H9 (cell line): ENCODE results near the gene PAGE2B. TPM values are rescaled to one million over a fixed set of nuclear protein-coding genes. Genes with fewer than 3 reads are reported as not detected.

Experiments
- DNase-seq: peaks from one replicate; pipeline ENCODE4 v3.0.0-alpha.2; 2017
- H2AFZ ChIP-seq: one replicate; pipeline ENCODE4 v1.6.1; 2013; ENCODE audit warnings: mild to moderate bottlenecking, low read length, control low read depth, moderate library complexity
- H2AK5ac ChIP-seq: 2 replicates; pipeline ENCODE4 v1.6.1; 2013; ENCODE audit warnings: low read length, control low read depth, mixed read lengths; ENCODE audit not compliant: insufficient read length
- H2BK120ac ChIP-seq: one replicate; pipeline ENCODE4 v1.6.1; 2013; ENCODE audit warnings: low read depth, mild to moderate bottlenecking, low read length, control low read depth, inconsistent platforms; ENCODE audit not compliant: poor library complexity, severe bottlenecking
- H2BK12ac ChIP-seq: 2 replicates; pipeline ENCODE4 v1.6.1; 2013; ENCODE audit warnings: low read length, control low read depth, mixed read lengths, low read depth; ENCODE audit not compliant: insufficient read length
- H2BK15ac ChIP-seq: 2 replicates; pipeline ENCODE4 v1.6.1; 2013; ENCODE audit warnings: low read depth, low read length, control low read depth
- H2BK20ac ChIP-seq: one replicate; pipeline ENCODE4 v1.6.1; 2013; ENCODE audit warnings: low read depth, mild to moderate bottlenecking, low read length, control low read depth, inconsistent platforms; ENCODE audit not compliant: poor library complexity, severe bottlenecking
- H2BK5ac ChIP-seq: 2 replicates; pipeline ENCODE4 v1.6.1; 2013; ENCODE audit warnings: low read length, control low read depth, mixed read lengths; ENCODE audit not compliant: insufficient read length
- H3K14ac ChIP-seq: 2 replicates; pipeline ENCODE4 v1.6.1; 2013; ENCODE audit warnings: low read length, control low read depth; ENCODE audit not compliant: insufficient read depth
- H3K18ac ChIP-seq: 2 replicates; pipeline ENCODE4 v1.6.1; 2013; ENCODE audit warnings: low read depth, mild to moderate bottlenecking, mixed read lengths, low read length, control low read depth; ENCODE audit not compliant: insufficient read length
- H3K23ac ChIP-seq: 2 replicates; pipeline ENCODE4 v1.6.1; 2013; ENCODE audit warnings: low read length, control low read depth, mixed read lengths, low read depth; ENCODE audit not compliant: insufficient read length
- H3K23me2 ChIP-seq: 2 replicates; pipeline ENCODE4 v1.6.1; 2013; ENCODE audit warnings: low read depth, mild to moderate bottlenecking, mixed read lengths, low read length, control low read depth; ENCODE audit not compliant: insufficient read length, poor library complexity, severe bottlenecking
- H3K27ac ChIP-seq: 2 replicates; pipeline ENCODE4 v1.5.1; 2013; ENCODE audit warnings: low read length, control low read depth, mixed read lengths, low read depth; ENCODE audit not compliant: insufficient read length
- H3K27me3 ChIP-seq: 2 replicates; pipeline ENCODE4 v1.6.1; 2013; ENCODE audit warnings: low read length, control low read depth, inconsistent platforms; ENCODE audit not compliant: insufficient read depth
- H3K4ac ChIP-seq: 2 replicates; pipeline ENCODE4 v1.6.1; 2013; ENCODE audit warnings: low read depth, mild to moderate bottlenecking, control low read depth, inconsistent platforms, low read length, moderate library complexity
- H3K4me1 ChIP-seq: 2 replicates; pipeline ENCODE4 v1.6.1; 2013; ENCODE audit warnings: low read length, control low read depth, inconsistent platforms; ENCODE audit not compliant: insufficient read depth
- H3K4me2 ChIP-seq: 2 replicates; pipeline ENCODE4 v1.6.1; 2013; ENCODE audit warnings: low read length, control low read depth, mixed read lengths; ENCODE audit not compliant: insufficient read length, insufficient read depth
- H3K56ac ChIP-seq: 2 replicates; pipeline ENCODE4 v1.6.1; 2013; ENCODE audit warnings: low read depth, mild to moderate bottlenecking, mixed read lengths, low read length, control low read depth; ENCODE audit not compliant: insufficient read length
- H3K79me1 ChIP-seq: 2 replicates; pipeline ENCODE4 v1.6.1; 2013; ENCODE audit warnings: low read depth, mild to moderate bottlenecking, moderate library complexity, low read length, control low read depth, inconsistent platforms; ENCODE audit not compliant: insufficient read depth, poor library complexity, severe bottlenecking
- H3K79me2 ChIP-seq: 2 replicates; pipeline ENCODE4 v1.6.1; 2013; ENCODE audit warnings: low read length, control low read depth, inconsistent platforms; ENCODE audit not compliant: insufficient read depth
- H3K9ac ChIP-seq: 2 replicates; pipeline ENCODE4 v1.6.1; 2013; ENCODE audit warnings: low read length, control low read depth, mixed read lengths; ENCODE audit not compliant: insufficient read length; ENCODE audit errors: extremely low read depth
- H3K9me3 ChIP-seq: one replicate; pipeline ENCODE4 v1.6.1; 2013; ENCODE audit warnings: low read depth, low read length, inconsistent platforms; ENCODE audit not compliant: control insufficient read depth
- H3T11ph ChIP-seq: one replicate; pipeline ENCODE4 v1.6.1; 2013; ENCODE audit warnings: mild to moderate bottlenecking, low read length, control low read depth, inconsistent platforms
- H4K20me1 ChIP-seq: one replicate; pipeline ENCODE4 v1.6.1; 2013; ENCODE audit not compliant: control insufficient read depth, insufficient read length, insufficient read depth
- H4K5ac ChIP-seq: 2 replicates; pipeline ENCODE4 v1.6.1; 2013; ENCODE audit warnings: low read depth, mild to moderate bottlenecking, mixed read lengths, low read length, control low read depth; ENCODE audit not compliant: insufficient read length
- H4K8ac ChIP-seq: replicated peaks from 2 replicates; pipeline ENCODE4 v1.6.1; 2013; ENCODE audit warnings: low read length, control low read depth, mixed read lengths, low read depth; ENCODE audit not compliant: insufficient read length
- H4K91ac ChIP-seq: 2 replicates; pipeline ENCODE4 v1.6.1; 2013; ENCODE audit warnings: low read depth, mild to moderate bottlenecking, moderate library complexity, mixed read lengths, low read length, control low read depth; ENCODE audit not compliant: insufficient read length
- H3K27ac Mint-ChIP-seq, 3 experiments: 2 replicates in 2 of 3; 3 replicates in 1 of 3; pipeline ENCODE4 v1.8.0; 2020 to 2021; ENCODE audit warnings: mixed read lengths in 3 of 3, mild to moderate bottlenecking in 1 of 3, moderate library complexity in 1 of 3
- H3K27me3 Mint-ChIP-seq: 2 replicates; pipeline ENCODE4 v1.8.0; 2021; ENCODE audit warnings: low read depth, mild to moderate bottlenecking, moderate library complexity, mixed read lengths
- H3K36me3 Mint-ChIP-seq, 3 experiments: 2 replicates in 2 of 3; 3 replicates in 1 of 3; pipeline ENCODE4 v1.8.0; 2020 to 2021; ENCODE audit warnings: low read depth in 3 of 3, mixed read lengths in 3 of 3; ENCODE audit not compliant: insufficient read depth in 1 of 3
- H3K4me1 Mint-ChIP-seq, 2 experiments: 2 replicates each; pipeline ENCODE4 v1.8.0; 2020; ENCODE audit warnings: mixed read lengths in 2 of 2
- H3K4me3 Mint-ChIP-seq, 2 experiments: 2 replicates in 1 of 2; 3 replicates in 1 of 2; pipeline ENCODE4 v1.8.0; 2020 to 2021; ENCODE audit warnings: mild to moderate bottlenecking in 2 of 2, mixed read lengths in 2 of 2, moderate library complexity in 1 of 2
- H3K9me3 Mint-ChIP-seq, 2 experiments: 2 replicates in 1 of 2; 3 replicates in 1 of 2; pipeline ENCODE4 v1.8.0; 2020; ENCODE audit warnings: mild to moderate bottlenecking in 2 of 2, mixed read lengths in 2 of 2, moderate library complexity in 1 of 2
- WGBS: extraction: QIAGEN DNeasy Blood & Tissue Kit; methylation state at CpG from one replicate; pipeline ENCODE4 v1.1.7; 2013; ENCODE audit warnings: missing lambda C conversion rate, low lambda C conversion rate, mixed read lengths; ENCODE audit not compliant: insufficient read length; ENCODE audit errors: extremely low coverage; 5-methylcytosine and 5-hydroxymethylcytosine counted together
- total RNA-seq: library from RNA; stranded (reverse); gene quantifications from 2 replicates; pipeline ENCODE4 v1.2.1, GENCODE V29; 2021
- TF ChIP-seq, protein P1 (sequence below): fragments of 200-600 bp; sonication (generic); conservative IDR thresholded peaks from 3 replicates; pipeline ENCODE4 v1.8.0; 2021; ENCODE audit warnings: antibody characterized with exemption, mild to moderate bottlenecking

The PAGE2B gene
- total RNA-seq, 1 experiment from 2014 or later: not detected

DNA sequence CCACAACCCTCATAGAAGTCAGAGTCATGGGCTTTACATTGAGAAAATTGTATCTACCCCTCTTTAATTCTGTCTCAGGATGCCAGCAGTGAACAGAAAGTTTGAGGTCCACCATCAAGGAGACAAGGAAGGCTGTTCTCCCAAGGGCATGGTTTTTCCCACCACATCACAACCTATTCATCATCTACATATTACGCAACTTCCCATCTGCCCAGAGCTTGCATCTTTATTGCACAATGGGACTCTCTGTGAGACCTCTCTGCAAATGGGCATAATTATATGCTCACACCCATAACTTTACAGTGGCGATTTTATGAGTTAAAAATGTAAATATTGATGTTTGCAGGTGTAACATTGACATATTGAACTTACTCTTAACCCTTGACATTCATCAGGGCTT lies 52.9 kb downstream of the PAGE2B start:
- H2BK20ac ChIP-seq: no peak overlapping the region
- no peak overlapping the region for H3K23ac ChIP-seq
- H3K14ac ChIP-seq: no peak overlapping the region
- no peak overlapping the region for H3K4ac ChIP-seq
- no peak overlapping the region for H4K8ac ChIP-seq
- H2AK5ac ChIP-seq: no peak overlapping the region
- no peaks in the 10 kb centered on the region for H3K23me2 ChIP-seq
- H4K91ac ChIP-seq: no peak overlapping the region
- no peak overlapping the region for H2BK120ac ChIP-seq
- H4K5ac ChIP-seq: no peak overlapping the region
- Mint-ChIP-seq H3K27me3 (peaks cover 6% of the 10 kb centered on the region; the same call in 1 of the 2 replicates), H3K4me1 (no peaks in the 10 kb centered on the region), H3K9me3 (peaks cover 50 to 69% of the 10 kb centered on the region in 2 experiments), H3K4me3 (no peak overlapping the region), H3K27ac (no peak overlapping the region), H3K36me3 (no peaks in the 10 kb centered on the region)
- no peaks in the 10 kb centered on the region for H3K79me2 ChIP-seq
- H3K56ac ChIP-seq: no peak overlapping the region
- H3K27me3 ChIP-seq: no peaks in the 10 kb centered on the region
- TF ChIP-seq, protein P1, sequence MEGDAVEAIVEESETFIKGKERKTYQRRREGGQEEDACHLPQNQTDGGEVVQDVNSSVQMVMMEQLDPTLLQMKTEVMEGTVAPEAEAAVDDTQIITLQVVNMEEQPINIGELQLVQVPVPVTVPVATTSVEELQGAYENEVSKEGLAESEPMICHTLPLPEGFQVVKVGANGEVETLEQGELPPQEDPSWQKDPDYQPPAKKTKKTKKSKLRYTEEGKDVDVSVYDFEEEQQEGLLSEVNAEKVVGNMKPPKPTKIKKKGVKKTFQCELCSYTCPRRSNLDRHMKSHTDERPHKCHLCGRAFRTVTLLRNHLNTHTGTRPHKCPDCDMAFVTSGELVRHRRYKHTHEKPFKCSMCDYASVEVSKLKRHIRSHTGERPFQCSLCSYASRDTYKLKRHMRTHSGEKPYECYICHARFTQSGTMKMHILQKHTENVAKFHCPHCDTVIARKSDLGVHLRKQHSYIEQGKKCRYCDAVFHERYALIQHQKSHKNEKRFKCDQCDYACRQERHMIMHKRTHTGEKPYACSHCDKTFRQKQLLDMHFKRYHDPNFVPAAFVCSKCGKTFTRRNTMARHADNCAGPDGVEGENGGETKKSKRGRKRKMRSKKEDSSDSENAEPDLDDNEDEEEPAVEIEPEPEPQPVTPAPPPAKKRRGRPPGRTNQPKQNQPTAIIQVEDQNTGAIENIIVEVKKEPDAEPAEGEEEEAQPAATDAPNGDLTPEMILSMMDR: no peak
- H3K9me3 ChIP-seq: peaks cover 69% of the 10 kb centered on the region
- DNase-seq: no peak
- no peaks in the 10 kb centered on the region for H4K20me1 ChIP-seq
- H3T11ph ChIP-seq: no peak overlapping the region
- H2BK12ac ChIP-seq: no peak overlapping the region
- no peaks in the 10 kb centered on the region for H3K79me1 ChIP-seq
- H2BK5ac ChIP-seq: no peak overlapping the region
- H2AFZ ChIP-seq: no peak overlapping the region
- no CpG with 5 or more reads among the region's 2 CpGs for WGBS
- H3K18ac ChIP-seq: no peak overlapping the region
- H2BK15ac ChIP-seq: no peak overlapping the region
- H3K9ac ChIP-seq: no peak overlapping the region
- no peak overlapping the region for H3K4me2 ChIP-seq
- no peak overlapping the region for H3K27ac ChIP-seq
- no peaks in the 10 kb centered on the region for H3K4me1 ChIP-seq

Other genes with a start within 250 kb of the PAGE2B start
- gene TRO, start 154.2 kb upstream of the PAGE2B start, total RNA-seq: 47.6 and 51.0 TPM in 2 replicates
- gene PFKFB1, start 80.8 kb upstream of the PAGE2B start, total RNA-seq: 0.31 and 0.55 TPM in 2 replicates
- gene APEX2, start 74.7 kb upstream of the PAGE2B start, total RNA-seq: 28.5 and 29.0 TPM in 2 replicates
- not detected in 2 replicates for gene ALAS2, start 44.1 kb upstream of the PAGE2B start, total RNA-seq
- gene PAGE2, start 14.0 kb downstream of the PAGE2B start, total RNA-seq: not detected in 2 replicates
- gene PAGE5, start 145.3 kb downstream of the PAGE2B start, total RNA-seq: not detected in 2 replicates
- gene PAGE3, start 189.9 kb downstream of the PAGE2B start, total RNA-seq: not detected in 2 replicates